Skeletal muscle satellite cell (primary cell): ENCODE data around the gene SCG2.

Experiments used
- H3K27me3 ChIP-seq: 2 replicates; pipeline ENCODE4 v1.7.0; 2013; ENCODE audit warnings: low read length; ENCODE audit not compliant: control insufficient read depth, insufficient read depth
- H3K36me3 ChIP-seq: 2 replicates; pipeline ENCODE4 v1.7.0; 2013; ENCODE audit warnings: mild to moderate bottlenecking, control low read depth, low read length; ENCODE audit not compliant: insufficient read depth
- H3K4me1 ChIP-seq: 2 replicates; pipeline ENCODE4 v1.7.0; 2013; ENCODE audit warnings: low read length; ENCODE audit not compliant: control insufficient read depth, insufficient read depth
- H3K4me2 ChIP-seq: 2 replicates; pipeline ENCODE4 v1.7.0; 2013; ENCODE audit warnings: mild to moderate bottlenecking, low read length
- H3K4me3 ChIP-seq: 2 replicates; pipeline ENCODE4 v1.7.0; 2013; ENCODE audit warnings: low read length
- H3K9ac ChIP-seq: 2 replicates; pipeline ENCODE4 v1.7.0; 2013; ENCODE audit warnings: mild to moderate bottlenecking, low read depth, low read length, moderate library complexity
- H3K9me3 ChIP-seq: replicated peaks from 2 replicates; pipeline ENCODE4 v1.7.0; 2013; ENCODE audit warnings: mild to moderate bottlenecking, control low read depth, low read length

SCG2 gene

GRCh38 chr2:223563462-223563861 lies 38.7 kb downstream of the SCG2 start:
- H3K4me2 ChIP-seq, result peak overlapping the region; percentile 57
- no peak overlapping the region for H3K4me3 ChIP-seq
- H3K9me3 ChIP-seq, result no peaks in the 10 kb centered on the region
- H3K36me3 ChIP-seq, result no peaks in the 10 kb centered on the region
- peak overlapping the region; percentile 12 for H3K9ac ChIP-seq
- no peaks in the 10 kb centered on the region for H3K27me3 ChIP-seq
- H3K4me1 ChIP-seq, result peaks cover 12% of the 10 kb centered on the region

- no peaks in the 10 kb centered on the region for H3K27me3 ChIP-seq
- H3K4me2 ChIP-seq, result no peak overlapping the region
- no peak overlapping the region for H3K9ac ChIP-seq
- no peaks in the 10 kb centered on the region for H3K9me3 ChIP-seq
- H3K36me3 ChIP-seq, result no peaks in the 10 kb centered on the region
- no peak overlapping the region for H3K4me3 ChIP-seq
- peaks cover 12% of the 10 kb centered on the region for H3K4me1 ChIP-seq
Observed at GRCh38 chr2:223562078-223562477, 40.1 kb downstream of the SCG2 start.

- no peak overlapping the region for H3K9ac ChIP-seq
- peaks cover 12% of the 10 kb centered on the region for H3K4me1 ChIP-seq
- H3K27me3 ChIP-seq, result no peaks in the 10 kb centered on the region
- H3K9me3 ChIP-seq, result no peaks in the 10 kb centered on the region
- no peak overlapping the region for H3K4me3 ChIP-seq
- H3K36me3 ChIP-seq, result no peaks in the 10 kb centered on the region
- no peak overlapping the region for H3K4me2 ChIP-seq
Observed at GRCh38 chr2:223560749-223561435, 41.3 kb downstream of the SCG2 start.

GRCh38 chr2:223558970-223559369 lies 43.2 kb downstream of the SCG2 start:
- Histone ChIP-seq H3K4me1 (peaks cover 11% of the 10 kb centered on the region), H3K4me2 (no peak overlapping the region), H3K9ac (no peak overlapping the region), H3K27me3 (peaks cover under 1% of the 10 kb centered on the region), H3K36me3 (no peaks in the 10 kb centered on the region), H3K9me3 (no peaks in the 10 kb centered on the region), H3K4me3 (no peak overlapping the region)

DNA sequence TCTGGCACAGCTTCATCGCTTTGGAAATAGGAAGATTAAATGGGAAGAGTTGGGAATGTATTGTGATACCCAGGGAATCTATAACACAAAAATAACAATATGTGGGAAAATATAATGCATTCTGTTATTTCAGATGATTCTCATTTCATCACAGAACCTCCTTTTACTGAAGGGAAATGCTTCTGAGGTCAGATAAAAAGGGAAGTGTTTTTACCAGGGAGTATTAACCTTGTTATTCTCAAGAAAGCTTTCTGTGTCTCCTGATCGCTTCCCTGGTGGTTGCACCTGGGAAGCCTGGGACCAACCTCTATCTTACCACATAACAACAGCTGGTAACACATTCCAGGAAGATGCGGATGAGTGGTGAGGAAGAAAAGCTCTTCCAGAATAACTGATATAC lies 47.2 kb downstream of the SCG2 start:
- H3K4me3 ChIP-seq, result no peak overlapping the region

DNA sequence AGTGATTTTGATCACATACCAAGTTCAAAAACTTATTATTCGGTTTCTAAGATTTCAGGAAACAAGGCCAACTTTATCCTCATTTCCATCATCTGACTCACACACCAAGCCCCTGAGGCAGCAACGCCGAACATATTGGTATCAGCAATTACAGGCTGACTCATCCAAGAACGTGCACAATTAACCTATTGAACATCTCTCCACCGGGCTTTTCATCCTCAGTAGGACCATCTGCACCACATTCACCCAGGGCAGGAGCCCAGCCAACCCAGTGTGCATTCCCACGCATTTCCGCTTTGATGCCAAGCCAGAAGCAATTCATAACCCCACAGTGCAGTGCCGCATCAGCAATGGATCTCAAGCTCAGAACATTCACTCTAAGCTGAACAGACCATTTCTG lies 52.9 kb downstream of the SCG2 start:
- no peaks in the 10 kb centered on the region for H3K36me3 ChIP-seq
- no peaks in the 10 kb centered on the region for H3K9me3 ChIP-seq
- no peak overlapping the region for H3K4me3 ChIP-seq
- H3K4me2 ChIP-seq, result peak overlapping the region; percentile 68
- H3K9ac ChIP-seq, result no peak overlapping the region
- H3K27me3 ChIP-seq, result peaks cover 4% of the 10 kb centered on the region
- peaks cover 14% of the 10 kb centered on the region for H3K4me1 ChIP-seq

More for the DNA sequence above, 47.2 kb downstream of the SCG2 start:
- H3K27me3 ChIP-seq, result peaks cover 4% of the 10 kb centered on the region
- H3K9me3 ChIP-seq, result no peaks in the 10 kb centered on the region
- H3K4me1 ChIP-seq, result peaks cover under 1% of the 10 kb centered on the region
- no peak overlapping the region for H3K9ac ChIP-seq
- no peaks in the 10 kb centered on the region for H3K36me3 ChIP-seq
- no peak overlapping the region for H3K4me2 ChIP-seq

DNA sequence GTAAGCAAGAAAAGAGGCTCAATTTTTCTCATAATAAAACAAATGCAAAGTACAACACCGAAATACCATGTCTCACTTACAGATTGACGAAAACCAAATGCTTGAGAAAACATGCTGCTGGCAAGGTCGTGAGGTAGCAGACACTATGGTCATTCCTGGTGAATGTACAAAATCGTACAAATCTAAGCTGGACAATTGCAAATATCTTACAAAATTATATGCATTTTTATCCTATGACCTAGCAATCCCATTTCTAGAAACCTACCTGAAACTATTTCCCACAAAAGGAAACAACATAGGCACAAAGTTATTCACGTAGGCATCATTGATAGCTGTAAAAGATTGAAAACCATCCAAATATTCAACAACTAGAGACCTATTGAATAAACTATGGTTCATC lies 54.0 kb downstream of the SCG2 start:
- Histone ChIP-seq H3K27me3 (no peaks in the 10 kb centered on the region), H3K4me2 (no peak overlapping the region), H3K4me3 (no peak overlapping the region), H3K4me1 (peaks cover 14% of the 10 kb centered on the region), H3K9me3 (no peaks in the 10 kb centered on the region), H3K9ac (no peak overlapping the region), H3K36me3 (no peaks in the 10 kb centered on the region)
